GM18517 (cell line): Measurements from ENCODE around the gene TOR3A.
"Not testable (repeated sequence)": the region's sequence is repeated elsewhere in the genome, so short reads cannot be mapped to it uniquely, and the experiment has no call there.

Experiments used
- ATAC-seq: cut with Tn5 transposase; IDR thresholded peaks from one replicate; pipeline ENCODE4 v1.9.1; 2021; ENCODE audit warnings: mild to moderate bottlenecking, moderate library complexity; ENCODE audit not compliant: unreplicated experiment

TOR3A gene

GRCh38 chr1:179081687-179082332, at the start of gene TOR3A:
TSS of gene TOR3A (plus strand) at chr1:179082070. CDS start at chr1:179082129, 59 bp downstream.
- peak; percentile 81 for ATAC-seq

GRCh38 chr1:179034720-179035119, 47.1 kb upstream of the TOR3A start:
- ATAC-seq: peak; percentile 85

- no peak for ATAC-seq
Observed at GRCh38 chr1:179036844-179037465, 44.9 kb upstream of the TOR3A start.

- ATAC-seq: no peak
Observed at GRCh38 chr1:179038528-179039281, 43.2 kb upstream of the TOR3A start.

GRCh38 chr1:179039502-179040174, 42.2 kb upstream of the TOR3A start:
- not testable (repeated sequence) for ATAC-seq

GRCh38 chr1:179040175-179040551, 41.7 kb upstream of the TOR3A start:
- not testable (repeated sequence) for ATAC-seq

- no peak for ATAC-seq
Observed at GRCh38 chr1:179042087-179042486, 39.8 kb upstream of the TOR3A start.

- ATAC-seq: no peak
Observed at GRCh38 chr1:179042700-179043099, 39.2 kb upstream of the TOR3A start.

- no peak for ATAC-seq
Observed at GRCh38 chr1:179043266-179043665, 38.6 kb upstream of the TOR3A start.

GRCh38 chr1:179043907-179044306, 38.0 kb upstream of the TOR3A start:
- ATAC-seq: no peak

GRCh38 chr1:179046808-179047635, 34.8 kb upstream of the TOR3A start:
- ATAC-seq: no peak

GRCh38 chr1:179047636-179047997, 34.3 kb upstream of the TOR3A start:
- no peak for ATAC-seq

GRCh38 chr1:179048339-179049124, 33.3 kb upstream of the TOR3A start:
- ATAC-seq: no peak

GRCh38 chr1:179052776-179053175, 29.1 kb upstream of the TOR3A start:
- no peak for ATAC-seq

GRCh38 chr1:179053486-179053885, 28.4 kb upstream of the TOR3A start:
- ATAC-seq: no peak

GRCh38 chr1:179055937-179056336, 25.9 kb upstream of the TOR3A start:
- ATAC-seq: no peak

- no peak for ATAC-seq
Observed at GRCh38 chr1:179058487-179059483, 23.1 kb upstream of the TOR3A start.

- ATAC-seq: no peak
Observed at GRCh38 chr1:179061360-179062282, 20.2 kb upstream of the TOR3A start.
